Measurements from ENCODE around the gene HLA-DQB2. TPM values are rescaled to one million over a fixed set of nuclear protein-coding genes. Genes with fewer than 3 reads are reported as not detected.
"Not testable (repeated sequence)": the region's sequence is repeated elsewhere in the genome, so short reads cannot be mapped to it uniquely, and the experiment has no call there.

Gene HLA-DQB2
- total and polyA plus RNA-seq, 2 donors (not counting 1 experiment from before 2014, with no cell fraction given): not detected

GRCh38 chr6:32761072-32761471 is 2.3 kb downstream of the HLA-DQB2 start:
- peaks cover 7% of the 10 kb centered on the region for H3K27me3 ChIP-seq (ENCODE audit: control insufficient read depth, insufficient read depth, low read length)

GRCh38 chr6:32759669-32760068 is 3.7 kb downstream of the HLA-DQB2 start:
- Histone ChIP-seq H4K20me1 (ENCODE audit: control insufficient read depth, extremely low read depth, insufficient read depth, low read length) (no peaks in the 10 kb centered on the region), H3K36me3 (ENCODE audit: control insufficient read depth, insufficient read depth, low read length) (no peaks in the 10 kb centered on the region), H3K4me3 (replicated peaks in 1 of 4; ENCODE audit: control extremely low read depth in 1 of 4, insufficient read depth in 1 of 4, low read depth in 3 of 4, low read length in 4 of 4) (no peak overlapping the region), H3K9me3 (ENCODE audit: control insufficient read depth, insufficient read depth, low read depth, low read length) (no peaks in the 10 kb centered on the region), H2AFZ (ENCODE audit: low read length) (no peak overlapping the region), H3K79me2 (ENCODE audit: control insufficient read depth, insufficient read depth, low read length) (no peaks in the 10 kb centered on the region), H3K9ac (ENCODE audit: insufficient read depth, low read length) (no peak overlapping the region), H3K4me2 (ENCODE audit: extremely low read depth, insufficient read depth, low read length) (no peak overlapping the region), H3K27me3 (ENCODE audit: control insufficient read depth, insufficient read depth, low read length) (peaks cover 10% of the 10 kb centered on the region), H3K4me1 (ENCODE audit: control insufficient read depth, extremely low read depth, insufficient read depth, low read length) (no peaks in the 10 kb centered on the region), H3K27ac (ENCODE audit: insufficient read depth, low read length) (no peak overlapping the region)
- DNase-seq (ENCODE audit: low read depth in 2 of 2): no peak
- TF ChIP-seq CTCF (conservative IDR thresholded peaks at IDR 0.05 in 1 of 2, IDR thresholded peaks at IDR 0.05 in 1 of 2; ENCODE audit: low read depth in 1 of 2, low read length in 2 of 2) (no peak), EZH2 (IDR thresholded peaks at IDR 0.05; ENCODE audit: low read length, missing control alignments) (no peak)

More at GRCh38 chr6:32761072-32761471, 2.3 kb downstream of the HLA-DQB2 start:
- Histone ChIP-seq H3K4me1 (ENCODE audit: control insufficient read depth, extremely low read depth, insufficient read depth, low read length) (no peaks in the 10 kb centered on the region), H3K9ac (ENCODE audit: insufficient read depth, low read length) (no peak overlapping the region), H3K36me3 (ENCODE audit: control insufficient read depth, insufficient read depth, low read length) (no peaks in the 10 kb centered on the region), H3K9me3 (ENCODE audit: control insufficient read depth, insufficient read depth, low read depth, low read length) (no peaks in the 10 kb centered on the region), H2AFZ (ENCODE audit: low read length) (no peak overlapping the region), H4K20me1 (ENCODE audit: control insufficient read depth, extremely low read depth, insufficient read depth, low read length) (no peaks in the 10 kb centered on the region), H3K4me2 (ENCODE audit: extremely low read depth, insufficient read depth, low read length) (no peak overlapping the region), H3K79me2 (ENCODE audit: control insufficient read depth, insufficient read depth, low read length) (no peaks in the 10 kb centered on the region), H3K27ac (ENCODE audit: insufficient read depth, low read length) (no peak overlapping the region), H3K4me3 (replicated peaks in 1 of 4; ENCODE audit: control extremely low read depth in 1 of 4, insufficient read depth in 1 of 4, low read depth in 3 of 4, low read length in 4 of 4) (no peak overlapping the region)
- no peak for DNase-seq (ENCODE audit: low read depth in 2 of 2)
- no peak for TF ChIP-seq EZH2 (IDR thresholded peaks at IDR 0.05; ENCODE audit: low read length, missing control alignments)

- no peak for DNase-seq (ENCODE audit: low read depth in 2 of 2)
- no peaks in the 10 kb centered on the region for H3K36me3 ChIP-seq (ENCODE audit: control insufficient read depth, insufficient read depth, low read length)
- TF ChIP-seq EZH2 (IDR thresholded peaks at IDR 0.05; ENCODE audit: low read length, missing control alignments) (no peak), CTCF (conservative IDR thresholded peaks at IDR 0.05 in 1 of 2, IDR thresholded peaks at IDR 0.05 in 1 of 2; ENCODE audit: low read depth in 1 of 2, low read length in 2 of 2) (no peak)
- peaks cover 9% of the 10 kb centered on the region for H3K27me3 ChIP-seq (ENCODE audit: control insufficient read depth, insufficient read depth, low read length)
- no peak overlapping the region for H3K4me3 ChIP-seq (replicated peaks in 1 of 4; ENCODE audit: control extremely low read depth in 1 of 4, insufficient read depth in 1 of 4, low read depth in 3 of 4, low read length in 4 of 4)
- H3K4me2 ChIP-seq (ENCODE audit: extremely low read depth, insufficient read depth, low read length): no peak overlapping the region
- no peak overlapping the region for H2AFZ ChIP-seq (ENCODE audit: low read length)
- no peaks in the 10 kb centered on the region for H3K4me1 ChIP-seq (ENCODE audit: control insufficient read depth, extremely low read depth, insufficient read depth, low read length)
- no peak overlapping the region for H3K9ac ChIP-seq (ENCODE audit: insufficient read depth, low read length)
- no peaks in the 10 kb centered on the region for H3K79me2 ChIP-seq (ENCODE audit: control insufficient read depth, insufficient read depth, low read length)
- H4K20me1 ChIP-seq (ENCODE audit: control insufficient read depth, extremely low read depth, insufficient read depth, low read length): no peaks in the 10 kb centered on the region
- no peak overlapping the region for H3K27ac ChIP-seq (ENCODE audit: insufficient read depth, low read length)
- no peaks in the 10 kb centered on the region for H3K9me3 ChIP-seq (ENCODE audit: control insufficient read depth, insufficient read depth, low read depth, low read length)
These were observed 10.8 kb downstream of the HLA-DQB2 start for GRCh38 chr6:32752580-32752979.

- H3K79me2 ChIP-seq (ENCODE audit: control insufficient read depth, insufficient read depth, low read length); H3K27ac ChIP-seq (ENCODE audit: insufficient read depth, low read length); H3K36me3 ChIP-seq (ENCODE audit: control insufficient read depth, insufficient read depth, low read length); H2AFZ ChIP-seq (ENCODE audit: low read length); H3K9ac ChIP-seq (ENCODE audit: insufficient read depth, low read length); H3K27me3 ChIP-seq (ENCODE audit: control insufficient read depth, insufficient read depth, low read length); H3K9me3 ChIP-seq (ENCODE audit: control insufficient read depth, insufficient read depth, low read depth, low read length); DNase-seq (ENCODE audit: low read depth in 2 of 2); H4K20me1 ChIP-seq (ENCODE audit: control insufficient read depth, extremely low read depth, insufficient read depth, low read length); H3K4me3 ChIP-seq (replicated peaks in 1 of 4; ENCODE audit: control extremely low read depth in 1 of 4, insufficient read depth in 1 of 4, low read depth in 3 of 4, low read length in 4 of 4); H3K4me1 ChIP-seq (ENCODE audit: control insufficient read depth, extremely low read depth, insufficient read depth, low read length); H3K4me2 ChIP-seq (ENCODE audit: extremely low read depth, insufficient read depth, low read length): not testable (repeated sequence)
These were observed 17.7 kb downstream of the HLA-DQB2 start for GRCh38 chr6:32745649-32746048.
